ENCODE data around the gene GBP1.
"Not testable (repeated sequence)": the region's sequence is repeated elsewhere in the genome, so short reads cannot be mapped to it uniquely, and the experiment has no call there.

The GBP1 gene

DNA sequence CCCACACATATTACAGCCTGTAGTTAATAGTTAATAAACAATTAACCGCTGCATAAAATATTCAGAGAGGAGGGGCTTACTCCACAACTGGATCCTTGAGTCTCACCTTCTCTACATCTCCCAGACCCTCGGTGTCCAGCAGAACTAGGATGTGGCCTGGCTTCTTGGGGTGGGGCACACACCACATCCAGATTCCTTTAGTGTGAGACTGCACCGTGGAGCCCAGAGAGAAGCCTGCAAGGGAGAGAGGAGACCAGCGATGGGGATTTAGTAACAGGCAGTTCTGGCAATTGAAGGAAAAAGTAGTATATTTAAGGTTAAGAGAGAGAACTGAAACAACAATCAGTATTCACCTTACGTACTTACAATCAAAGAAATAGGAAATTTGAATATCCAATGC lies 4.9 kb downstream of the GBP1 start:
- TF ChIP-seq CTCF (conservative IDR thresholded peaks at IDR 0.05; ENCODE audit: control insufficient read depth, insufficient read depth, low read depth, low read length): no peak
- no peak overlapping the region for H3K4me3 ChIP-seq (ENCODE audit: control insufficient read depth, low read depth, low read length)
- DNase-seq (ENCODE audit: low read depth): no peak

DNA sequence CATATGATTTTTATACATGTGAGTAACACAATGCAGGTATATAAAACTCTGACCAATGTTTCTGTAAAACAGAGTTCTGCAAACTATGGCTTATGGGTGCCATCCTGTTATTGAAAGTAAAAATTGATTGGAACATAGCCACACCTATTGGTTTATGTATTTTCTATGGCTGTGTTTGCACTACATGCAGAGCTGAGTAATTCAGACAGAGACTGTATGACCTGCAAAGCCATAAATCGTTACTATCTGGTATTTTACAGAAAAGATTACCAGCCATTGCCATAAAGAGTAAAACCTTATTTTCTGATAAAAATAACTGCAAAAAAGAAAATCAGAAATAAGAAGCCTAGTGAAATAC lies 13.1 kb downstream of the GBP1 start:
- no peak for TF ChIP-seq CTCF (conservative IDR thresholded peaks at IDR 0.05; ENCODE audit: control insufficient read depth, insufficient read depth, low read depth, low read length)
- no peak for DNase-seq (ENCODE audit: low read depth)

GRCh38 chr1:89051300-89051954 lies 13.6 kb downstream of the GBP1 start:
- no peak for TF ChIP-seq CTCF (conservative IDR thresholded peaks at IDR 0.05; ENCODE audit: control insufficient read depth, insufficient read depth, low read depth, low read length)
- H3K4me3 ChIP-seq (ENCODE audit: control insufficient read depth, low read depth, low read length): no peak overlapping the region
- no peak for DNase-seq (ENCODE audit: low read depth)

More for the DNA sequence above, 13.1 kb downstream of the GBP1 start:
- no peak overlapping the region for H3K4me3 ChIP-seq (ENCODE audit: control insufficient read depth, low read depth, low read length)

DNA sequence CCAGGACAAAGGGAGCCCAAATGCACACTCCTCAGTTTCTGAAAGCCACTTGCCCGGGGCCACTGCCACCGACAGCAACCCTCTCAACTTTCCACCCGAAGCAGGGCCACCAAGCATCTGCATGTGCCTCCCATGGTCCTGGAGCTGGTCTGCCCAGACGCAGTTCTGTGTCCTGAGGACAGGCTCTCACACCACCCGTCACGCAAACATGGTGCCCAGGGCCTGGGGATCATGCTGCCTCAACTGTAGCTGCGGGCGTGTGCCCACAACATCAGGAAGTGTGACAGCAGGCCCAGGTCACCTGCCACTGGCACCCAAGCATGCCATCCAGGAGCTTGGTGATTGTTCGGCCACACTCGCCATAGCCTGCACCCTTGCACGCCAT lies 14.4 kb downstream of the GBP1 start:
- TF ChIP-seq CTCF (conservative IDR thresholded peaks at IDR 0.05; ENCODE audit: control insufficient read depth, insufficient read depth, low read depth, low read length): no peak
- DNase-seq (ENCODE audit: low read depth): no peak
- no peak overlapping the region for H3K4me3 ChIP-seq (ENCODE audit: control insufficient read depth, low read depth, low read length)

DNA sequence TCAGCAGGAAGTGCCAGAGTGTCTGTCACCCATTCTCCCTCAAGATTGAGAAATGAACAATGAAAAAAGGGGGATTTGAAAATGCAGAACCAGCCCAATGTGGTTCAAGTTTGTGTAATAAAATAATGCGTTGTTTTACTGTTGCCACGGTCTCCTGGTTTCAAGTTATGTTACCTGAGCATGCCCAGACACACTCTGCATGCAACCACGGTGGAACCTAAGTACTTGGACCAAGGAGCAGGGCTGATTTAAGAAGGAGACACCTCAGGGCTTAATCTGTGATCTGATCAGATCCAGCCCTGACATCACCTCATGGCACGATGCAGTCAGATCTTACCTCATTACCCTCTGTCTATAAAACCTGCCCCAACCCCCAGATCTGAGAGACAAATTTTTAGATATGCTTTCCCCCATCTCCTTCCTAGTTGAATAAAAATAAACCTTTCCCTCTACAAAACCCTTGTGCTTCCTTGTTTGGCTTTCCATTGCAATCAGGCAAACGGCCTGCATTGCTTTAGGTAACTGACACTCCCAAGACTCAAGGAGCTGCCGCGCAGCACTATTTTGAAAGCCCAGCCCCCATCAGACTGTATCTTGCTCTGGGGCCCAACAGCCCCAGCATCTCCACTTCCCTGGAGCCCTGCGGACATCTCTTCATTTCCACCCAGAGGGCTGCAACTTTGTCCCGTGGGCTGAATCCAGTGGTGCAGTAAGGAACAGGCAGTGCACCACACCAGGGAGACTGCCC lies 14.9 kb downstream of the GBP1 start:
- not testable (repeated sequence) for DNase-seq (ENCODE audit: low read depth)

GRCh38 chr1:89049187-89049586 lies 15.8 kb downstream of the GBP1 start:
- not testable (repeated sequence) for DNase-seq (ENCODE audit: low read depth); H3K4me3 ChIP-seq (ENCODE audit: control insufficient read depth, low read depth, low read length)

More for the DNA sequence above, 14.9 kb downstream of the GBP1 start:
- not testable (repeated sequence) for H3K4me3 ChIP-seq (ENCODE audit: control insufficient read depth, low read depth, low read length)

DNA sequence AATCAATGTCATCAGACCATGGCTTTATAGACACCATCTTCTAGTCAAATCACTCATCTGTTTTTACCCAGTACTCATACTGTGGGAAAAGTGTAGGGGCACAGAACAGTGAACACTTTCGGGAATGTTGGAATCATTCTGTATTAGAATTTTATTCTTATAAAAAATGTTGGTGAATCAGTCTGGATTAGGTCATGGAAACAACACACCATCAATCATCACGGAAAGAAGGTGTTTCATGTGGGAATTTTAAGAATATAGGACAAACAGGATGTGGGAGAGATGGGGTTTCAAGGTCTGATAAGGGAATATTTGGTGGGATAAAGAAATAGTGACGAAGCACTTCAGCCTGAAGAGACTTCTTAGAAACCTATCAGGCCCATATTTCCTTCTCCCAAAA lies 17.3 kb downstream of the GBP1 start:
- no peak for TF ChIP-seq CTCF (conservative IDR thresholded peaks at IDR 0.05; ENCODE audit: control insufficient read depth, insufficient read depth, low read depth, low read length)
- peak; percentile 48 for DNase-seq (ENCODE audit: low read depth)
- H3K4me3 ChIP-seq (ENCODE audit: control insufficient read depth, low read depth, low read length): no peak overlapping the region

- DNase-seq (ENCODE audit: low read depth); H3K4me3 ChIP-seq (ENCODE audit: control insufficient read depth, low read depth, low read length): not testable (repeated sequence)
Observed at GRCh38 chr1:89046318-89047183, 18.5 kb downstream of the GBP1 start.

Measured in fibroblast of mammary gland (primary cell).